HG02588 (cell line): ENCODE data around the gene TIMM21.

Experiments
- ATAC-seq: cut with Tn5 transposase; IDR thresholded peaks from one replicate; pipeline ENCODE4 v1.9.1; 2021; ENCODE audit warnings: mild to moderate bottlenecking, moderate library complexity; ENCODE audit not compliant: unreplicated experiment

Gene TIMM21

GRCh38 chr18:74186661-74187060, 38.3 kb downstream of the TIMM21 start:
- ATAC-seq: no peak

GRCh38 chr18:74190086-74190485, 41.8 kb downstream of the TIMM21 start:
- no peak for ATAC-seq

DNA sequence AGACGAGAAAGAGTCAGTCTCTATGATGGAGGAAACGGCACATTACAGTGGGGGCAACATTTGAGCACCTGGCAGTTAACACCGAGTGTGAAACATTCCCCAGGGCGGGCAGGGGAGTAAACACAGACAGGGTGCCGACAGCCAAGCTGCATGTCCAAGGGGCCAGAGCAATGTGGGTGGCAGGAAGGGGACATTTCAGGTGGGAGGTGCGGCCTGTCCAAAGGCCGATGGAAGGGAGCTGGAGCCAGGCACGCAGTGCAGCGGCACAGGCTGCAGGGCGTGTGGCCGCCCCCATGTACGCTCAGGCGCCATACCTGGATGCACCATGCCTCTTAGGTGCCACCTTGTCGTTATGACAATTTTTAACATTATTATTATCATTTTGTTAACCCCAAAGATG, 43.3 kb downstream of the TIMM21 start:
- no peak for ATAC-seq

- no peak for ATAC-seq
Measured at GRCh38 chr18:74194691-74195090, 46.4 kb downstream of the TIMM21 start.

GRCh38 chr18:74196220-74197119, 48.1 kb downstream of the TIMM21 start:
- ATAC-seq: peak; percentile 70

DNA sequence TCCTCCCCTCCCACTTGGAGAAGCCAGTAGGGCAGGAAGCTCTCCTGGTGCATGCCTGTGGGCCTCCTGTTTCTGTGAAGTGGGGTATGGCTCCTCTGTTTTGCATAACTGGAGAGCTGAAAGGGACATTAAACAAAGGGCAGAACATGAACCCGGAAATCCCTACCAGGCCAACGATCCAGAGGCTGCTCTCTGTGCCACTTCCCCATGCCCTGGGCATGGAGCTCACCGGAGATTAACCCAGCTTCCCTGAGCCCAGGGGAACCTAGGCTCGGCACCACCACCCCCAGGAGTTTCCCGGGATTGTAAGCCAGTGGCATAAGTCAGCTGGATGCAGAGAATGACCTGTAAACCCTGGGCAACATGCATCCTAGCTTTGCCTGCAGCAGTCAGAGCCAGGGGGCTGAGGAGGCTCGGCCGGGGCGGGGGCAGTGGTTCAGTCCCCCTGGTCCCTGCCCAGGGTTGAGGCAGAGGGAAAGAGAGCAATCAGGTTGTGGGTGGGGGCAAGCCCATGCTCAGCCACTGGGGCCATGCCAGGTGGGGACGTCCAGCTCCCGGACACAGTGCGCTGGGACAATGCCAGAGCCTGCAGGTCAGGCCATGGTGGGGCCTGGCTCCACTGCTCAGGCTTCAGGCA, 49.5 kb downstream of the TIMM21 start:
- ATAC-seq: no peak

DNA sequence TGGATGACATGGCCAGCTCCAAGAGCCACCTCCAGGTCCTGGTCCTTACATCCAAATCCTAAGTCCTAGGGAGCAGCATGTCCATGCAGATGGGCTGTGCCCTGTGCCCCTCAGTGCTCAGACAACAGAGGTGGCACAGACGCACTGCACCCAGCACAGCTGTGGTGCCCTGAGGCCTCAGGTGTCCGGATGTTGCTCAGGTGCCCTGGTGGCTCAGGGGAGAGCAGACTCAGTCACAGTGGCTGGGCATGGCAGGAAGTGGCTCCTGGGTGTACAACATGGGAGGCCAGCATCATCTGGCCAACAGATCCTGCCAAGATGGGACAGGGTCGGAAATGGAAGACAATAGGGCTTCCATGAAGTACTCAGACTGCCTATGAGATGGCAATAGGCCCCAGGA, 50.1 kb downstream of the TIMM21 start:
- ATAC-seq: no peak

GRCh38 chr18:74200780-74201179, 52.5 kb downstream of the TIMM21 start:
- no peak for ATAC-seq

- ATAC-seq: no peak
Measured at GRCh38 chr18:74203811-74204210, 55.5 kb downstream of the TIMM21 start.

GRCh38 chr18:74204526-74205152, 56.3 kb downstream of the TIMM21 start:
- no peak for ATAC-seq
